Neural cell (in vitro differentiated cells): ENCODE results near the gene CCL17. TPM values are rescaled to one million over a fixed set of nuclear protein-coding genes. Genes with fewer than 3 reads are reported as not detected.

Source experiments
- H2AFZ ChIP-seq: fragments of 200-600, 300-800 bp; sonication (generic), shearing (Covaris generic); 2 replicates; pipeline ENCODE4 v1.6.0; 2014; ENCODE audit warnings: low read depth, mild to moderate bottlenecking, antibody characterized with exemption, low read length, moderate library complexity
- H3F3A ChIP-seq: fragments of 200-600 bp; shearing (Covaris generic); 2 replicates; pipeline ENCODE4 v1.6.1; 2016; ENCODE audit warnings: mild to moderate bottlenecking, moderate library complexity, mixed read lengths, antibody characterized with exemption, low read length; ENCODE audit not compliant: insufficient read depth, poor library complexity, severe bottlenecking
- H3K27ac ChIP-seq: fragments of 200-600, 300-800 bp; sonication (generic), shearing (Covaris generic); 2 replicates; pipeline ENCODE4 v1.5.1; 2014; ENCODE audit warnings: mild to moderate bottlenecking, low read length, moderate library complexity
- H3K27me3 ChIP-seq: fragments of 300-800, 200-600 bp; sonication (generic), shearing (Covaris generic); 2 replicates; pipeline ENCODE4 v1.6.0; 2014; ENCODE audit warnings: mild to moderate bottlenecking, low read depth, low read length, moderate library complexity; ENCODE audit not compliant: insufficient read depth
- H3K36me3 ChIP-seq: fragments of 300-800, 200-600 bp; sonication (generic), shearing (Covaris generic); 2 replicates; pipeline ENCODE4 v1.5.1; 2014; ENCODE audit warnings: mild to moderate bottlenecking, antibody characterized with exemption, low read length, moderate library complexity; ENCODE audit not compliant: insufficient read depth
- H3K4me2 ChIP-seq: fragments of 300-800, 200-600 bp; sonication (generic), shearing (Covaris generic); 2 replicates; pipeline ENCODE4 v1.6.0; 2014; ENCODE audit warnings: mild to moderate bottlenecking, low read length
- H3K4me3 ChIP-seq: fragments of 300-800, 200-600 bp; sonication (generic), shearing (Covaris generic); 2 replicates; pipeline ENCODE4 v1.5.1; 2014; ENCODE audit warnings: mild to moderate bottlenecking, low read length, moderate library complexity
- H3K79me2 ChIP-seq: fragments of 200-600 bp; shearing (Covaris generic); replicated peaks from 2 replicates; pipeline ENCODE4 v1.6.0; 2014; ENCODE audit warnings: mild to moderate bottlenecking, low read length, moderate library complexity; ENCODE audit not compliant: insufficient read depth
- H3K9ac ChIP-seq: fragments of 300-800, 200-600 bp; sonication (generic), shearing (Covaris generic); 2 replicates; pipeline ENCODE4 v1.6.1; 2016; ENCODE audit warnings: mild to moderate bottlenecking, low read length, mixed read lengths
- H3K9me2 ChIP-seq: fragments of 200-600 bp; shearing (Covaris generic); 2 replicates; pipeline ENCODE4 v1.6.1; 2016; ENCODE audit warnings: mild to moderate bottlenecking, low read length, mixed read lengths; ENCODE audit not compliant: insufficient read depth
- H3K9me3 ChIP-seq: fragments of 200-600, 300-800 bp; sonication (generic), shearing (Covaris generic); 2 replicates; pipeline ENCODE4 v1.6.1; 2016; ENCODE audit warnings: mild to moderate bottlenecking, mixed run types, low read length, moderate library complexity, mixed read lengths
- H4K20me1 ChIP-seq: fragments of 200-600 bp; shearing (Covaris generic); 2 replicates; pipeline ENCODE4 v1.6.1; 2016; ENCODE audit warnings: mild to moderate bottlenecking, mixed run types; ENCODE audit not compliant: insufficient read depth
- CTCF ChIP-seq: fragments of 450-650 bp; IDR thresholded peaks from 2 replicates; pipeline ENCODE4 v1.5.1; 2014; ENCODE audit warnings: antibody characterized with exemption, mild to moderate bottlenecking, moderate library complexity; ENCODE audit not compliant: poor library complexity, severe bottlenecking
- EP300 ChIP-seq: fragments of 450-650 bp; conservative IDR thresholded peaks from 2 replicates; pipeline ENCODE4 v1.6.1; 2014; ENCODE audit warnings: antibody characterized with exemption, mild to moderate bottlenecking, moderate library complexity; ENCODE audit not compliant: poor library complexity, severe bottlenecking
- EZH2 ChIP-seq: fragments of 200-600, 300-800 bp; shearing (Covaris generic), sonication (generic); IDR thresholded peaks from 2 replicates; pipeline ENCODE4 v1.6.1; 2014; ENCODE audit warnings: antibody characterized with exemption, low read length, borderline replicate concordance, mild to moderate bottlenecking; ENCODE audit not compliant: insufficient read depth, poor library complexity, severe bottlenecking
- MXI1 ChIP-seq: fragments of 450-650 bp; conservative IDR thresholded peaks from 2 replicates; pipeline ENCODE4 v1.6.1; 2014; ENCODE audit warnings: antibody characterized with exemption, mild to moderate bottlenecking; ENCODE audit not compliant: poor library complexity, severe bottlenecking
- POLR2AphosphoS5 ChIP-seq: IDR thresholded peaks from 2 replicates; pipeline ENCODE4 v1.6.1; 2012
- RAD21 ChIP-seq: fragments of 450-650 bp; conservative IDR thresholded peaks from 2 replicates; pipeline ENCODE4 v1.6.1; 2014; ENCODE audit warnings: antibody characterized with exemption, mild to moderate bottlenecking, moderate library complexity
- REST ChIP-seq: IDR thresholded peaks from 2 replicates; pipeline ENCODE4 v1.6.1; 2012; ENCODE audit warnings: borderline replicate concordance
- SMC3 ChIP-seq: fragments of 450-650 bp; conservative IDR thresholded peaks from 2 replicates; pipeline ENCODE4 v1.6.1; 2014; ENCODE audit warnings: antibody characterized with exemption, mild to moderate bottlenecking, moderate library complexity; ENCODE audit not compliant: poor library complexity
- TAF1 ChIP-seq: IDR thresholded peaks from 2 replicates; pipeline ENCODE4 v1.6.1; 2012; ENCODE audit warnings: low read depth
- polyA plus RNA-seq: library from polyadenylated mRNA; depleted of rRNA; stranded (reverse); fragments of >200 nt; gene quantifications from 2 replicates; pipeline ENCODE4 v1.2.3, GENCODE V29; 2014

The CCL17 gene
- polyA plus RNA-seq, 1 donor from 2014 or later, result not detected

GRCh38 chr16:57432505-57432904 is 27.9 kb downstream of the CCL17 start:
- Histone ChIP-seq H3K36me3 (peaks cover 11% of the 10 kb centered on the region), H3K27me3 (no peaks in the 10 kb centered on the region), H3K27ac (no peak overlapping the region), H3K4me2 (no peak overlapping the region), H3F3A (no peaks in the 10 kb centered on the region), H4K20me1 (no peaks in the 10 kb centered on the region), H3K9ac (no peak overlapping the region), H3K9me2 (no peaks in the 10 kb centered on the region), H2AFZ (no peak overlapping the region), H3K4me3 (no peak overlapping the region), H3K9me3 (no peaks in the 10 kb centered on the region), H3K79me2 (no peaks in the 10 kb centered on the region)
- no peak for TF ChIP-seq MXI1
- TF ChIP-seq CTCF, result no peak
- TF ChIP-seq TAF1, result no peak
- no peak for TF ChIP-seq REST
- TF ChIP-seq RAD21, result no peak
- TF ChIP-seq EZH2, result no peak
- TF ChIP-seq SMC3, result no peak
- TF ChIP-seq POLR2AphosphoS5, result no peak
- TF ChIP-seq EP300, result no peak

- no peaks in the 10 kb centered on the region for H3K9me3 ChIP-seq
- no peak overlapping the region for H3K4me3 ChIP-seq
- no peaks in the 10 kb centered on the region for H3K79me2 ChIP-seq
- H3K4me2 ChIP-seq, result no peak overlapping the region
- no peaks in the 10 kb centered on the region for H3K27me3 ChIP-seq
- no peak overlapping the region for H3K9ac ChIP-seq
- no peak overlapping the region for H3K27ac ChIP-seq
- no peak overlapping the region for H2AFZ ChIP-seq
- TF ChIP-seq POLR2AphosphoS5 (no peak), CTCF (no peak), TAF1 (no peak), RAD21 (no peak), MXI1 (no peak), SMC3 (no peak), REST (no peak), EP300 (no peak), EZH2 (no peak)
- H3K36me3 ChIP-seq, result peaks cover 11% of the 10 kb centered on the region
- no peaks in the 10 kb centered on the region for H4K20me1 ChIP-seq
- H3K9me2 ChIP-seq, result no peaks in the 10 kb centered on the region
- no peaks in the 10 kb centered on the region for H3F3A ChIP-seq
These were observed 28.4 kb downstream of the CCL17 start for GRCh38 chr16:57432989-57433388.
